ENCODE data around the gene CACNA1B.

GRCh38 chr9:138022121-138022741 lies 144.6 kb downstream of the CACNA1B start:
- TF ChIP-seq CTCF (IDR thresholded peaks at IDR 0.05) = peak in 2 of 3 experiments; percentile 20 to 40
- TF ChIP-seq POLR2A (IDR thresholded peaks at IDR 0.05) = no peak

Measured in testis (tissue), 2 donors.